ENCODE results near the gene PLA2G15. TPM values are rescaled to one million over a fixed set of nuclear protein-coding genes. Genes with fewer than 3 reads are reported as not detected.

The PLA2G15 gene
- polyA plus RNA-seq, 2 donors = 3.9 to 5.2 TPM

GRCh38 chr16:68289621-68290329 is 44.6 kb downstream of the PLA2G15 start:
- H3K27ac ChIP-seq (ENCODE audit: low read depth in 2 of 2, low read length in 1 of 2) = peak overlapping the region; percentile 52 to 53
- H3K36me3 ChIP-seq (ENCODE audit: control insufficient read depth in 2 of 2, insufficient read depth in 2 of 2, low read length in 1 of 2) = peaks cover 6 to 18% of the 10 kb centered on the region in 2 donors
- 56 to 57% methylated on average over 4 of the region's 4 CpGs for WGBS, 2 donors
- no peak overlapping the region for H3K4me3 ChIP-seq (ENCODE audit: low read depth in 1 of 2, low read length in 2 of 2)
- peaks cover 0 to 6% of the 10 kb centered on the region in 2 donors for H3K4me1 ChIP-seq (ENCODE audit: control insufficient read depth in 2 of 2, insufficient read depth in 2 of 2, low read length in 1 of 2)
- no peaks in the 10 kb centered on the region for H3K9me3 ChIP-seq (ENCODE audit: control insufficient read depth in 2 of 2, insufficient read depth in 1 of 2, low read depth in 1 of 2, low read length in 1 of 2)
- no peaks in the 10 kb centered on the region for H3K27me3 ChIP-seq (ENCODE audit: control insufficient read depth in 1 of 2, insufficient read depth in 2 of 2, low read length in 2 of 2)

GRCh38 chr16:68290450-68290849 is 45.3 kb downstream of the PLA2G15 start:
- WGBS, 2 donors = 76 to 78% methylated on average over 6 of the region's 6 CpGs
- no peaks in the 10 kb centered on the region for H3K9me3 ChIP-seq (ENCODE audit: control insufficient read depth in 2 of 2, insufficient read depth in 1 of 2, low read depth in 1 of 2, low read length in 1 of 2)
- H3K36me3 ChIP-seq (ENCODE audit: control insufficient read depth in 2 of 2, insufficient read depth in 2 of 2, low read length in 1 of 2) = peaks cover 6 to 18% of the 10 kb centered on the region in 2 donors
- peak overlapping the region in 1 of 2 donors; percentile 53 for H3K27ac ChIP-seq (ENCODE audit: low read depth in 2 of 2, low read length in 1 of 2)
- no peak overlapping the region for H3K4me3 ChIP-seq (ENCODE audit: low read depth in 1 of 2, low read length in 2 of 2)
- H3K27me3 ChIP-seq (ENCODE audit: control insufficient read depth in 1 of 2, insufficient read depth in 2 of 2, low read length in 2 of 2) = no peaks in the 10 kb centered on the region
- H3K4me1 ChIP-seq (ENCODE audit: control insufficient read depth in 2 of 2, insufficient read depth in 2 of 2, low read length in 1 of 2) = peaks cover 0 to 6% of the 10 kb centered on the region in 2 donors

GRCh38 chr16:68291227-68291626 is 46.1 kb downstream of the PLA2G15 start:
- H3K4me1 ChIP-seq (ENCODE audit: control insufficient read depth in 2 of 2, insufficient read depth in 2 of 2, low read length in 1 of 2) = peaks cover 0 to 6% of the 10 kb centered on the region in 2 donors
- WGBS, 2 donors = 80 to 84% methylated on average over 4 of the region's 4 CpGs
- H3K27ac ChIP-seq (ENCODE audit: low read depth in 2 of 2, low read length in 1 of 2) = no peak overlapping the region
- H3K4me3 ChIP-seq (ENCODE audit: low read depth in 1 of 2, low read length in 2 of 2) = no peak overlapping the region
- H3K36me3 ChIP-seq (ENCODE audit: control insufficient read depth in 2 of 2, insufficient read depth in 2 of 2, low read length in 1 of 2) = peaks cover 6 to 20% of the 10 kb centered on the region in 2 donors
- H3K9me3 ChIP-seq (ENCODE audit: control insufficient read depth in 2 of 2, insufficient read depth in 1 of 2, low read depth in 1 of 2, low read length in 1 of 2) = no peaks in the 10 kb centered on the region
- H3K27me3 ChIP-seq (ENCODE audit: control insufficient read depth in 1 of 2, insufficient read depth in 2 of 2, low read length in 2 of 2) = no peaks in the 10 kb centered on the region

- Histone ChIP-seq H3K27ac (ENCODE audit: low read depth in 2 of 2, low read length in 1 of 2) (no peak overlapping the region), H3K36me3 (ENCODE audit: control insufficient read depth in 2 of 2, insufficient read depth in 2 of 2, low read length in 1 of 2) (peaks cover 9 to 24% of the 10 kb centered on the region in 2 donors), H3K4me1 (ENCODE audit: control insufficient read depth in 2 of 2, insufficient read depth in 2 of 2, low read length in 1 of 2) (peaks cover 0 to 5% of the 10 kb centered on the region in 2 donors), H3K9me3 (ENCODE audit: control insufficient read depth in 2 of 2, insufficient read depth in 1 of 2, low read depth in 1 of 2, low read length in 1 of 2) (no peaks in the 10 kb centered on the region), H3K4me3 (ENCODE audit: low read depth in 1 of 2, low read length in 2 of 2) (no peak overlapping the region), H3K27me3 (ENCODE audit: control insufficient read depth in 1 of 2, insufficient read depth in 2 of 2, low read length in 2 of 2) (no peaks in the 10 kb centered on the region)
- WGBS, 2 donors = 93 to 95% methylated on average over 5 of the region's 5 CpGs
Measured at GRCh38 chr16:68292425-68292824, 47.3 kb downstream of the PLA2G15 start.

GRCh38 chr16:68296291-68296690 is 51.1 kb downstream of the PLA2G15 start:
- Histone ChIP-seq H3K9me3 (ENCODE audit: control insufficient read depth in 2 of 2, insufficient read depth in 1 of 2, low read depth in 1 of 2, low read length in 1 of 2) (no peaks in the 10 kb centered on the region), H3K4me3 (ENCODE audit: low read depth in 1 of 2, low read length in 2 of 2) (no peak overlapping the region), H3K36me3 (ENCODE audit: control insufficient read depth in 2 of 2, insufficient read depth in 2 of 2, low read length in 1 of 2) (peaks cover 16 to 32% of the 10 kb centered on the region in 2 donors), H3K4me1 (ENCODE audit: control insufficient read depth in 2 of 2, insufficient read depth in 2 of 2, low read length in 1 of 2) (peaks cover 0 to 6% of the 10 kb centered on the region in 2 donors), H3K27me3 (ENCODE audit: control insufficient read depth in 1 of 2, insufficient read depth in 2 of 2, low read length in 2 of 2) (no peaks in the 10 kb centered on the region), H3K27ac (ENCODE audit: low read depth in 2 of 2, low read length in 1 of 2) (no peak overlapping the region)
- 67 to 84% methylated on average over 12 of the region's 12 CpGs for WGBS, 2 donors

GRCh38 chr16:68296693-68297092 is 51.5 kb downstream of the PLA2G15 start:
- WGBS, 2 donors = 84 to 89% methylated on average over 6 of the region's 6 CpGs
- no peaks in the 10 kb centered on the region for H3K9me3 ChIP-seq (ENCODE audit: control insufficient read depth in 2 of 2, insufficient read depth in 1 of 2, low read depth in 1 of 2, low read length in 1 of 2)
- no peaks in the 10 kb centered on the region for H3K27me3 ChIP-seq (ENCODE audit: control insufficient read depth in 1 of 2, insufficient read depth in 2 of 2, low read length in 2 of 2)
- no peak overlapping the region for H3K27ac ChIP-seq (ENCODE audit: low read depth in 2 of 2, low read length in 1 of 2)
- peaks cover 0 to 6% of the 10 kb centered on the region in 2 donors for H3K4me1 ChIP-seq (ENCODE audit: control insufficient read depth in 2 of 2, insufficient read depth in 2 of 2, low read length in 1 of 2)
- peaks cover 17 to 29% of the 10 kb centered on the region in 2 donors for H3K36me3 ChIP-seq (ENCODE audit: control insufficient read depth in 2 of 2, insufficient read depth in 2 of 2, low read length in 1 of 2)
- H3K4me3 ChIP-seq (ENCODE audit: low read depth in 1 of 2, low read length in 2 of 2) = no peak overlapping the region

GRCh38 chr16:68297908-68298307 is 52.7 kb downstream of the PLA2G15 start:
- Histone ChIP-seq H3K4me1 (ENCODE audit: control insufficient read depth in 2 of 2, insufficient read depth in 2 of 2, low read length in 1 of 2) (peaks cover 0 to 6% of the 10 kb centered on the region in 2 donors), H3K4me3 (ENCODE audit: low read depth in 1 of 2, low read length in 2 of 2) (no peak overlapping the region), H3K9me3 (ENCODE audit: control insufficient read depth in 2 of 2, insufficient read depth in 1 of 2, low read depth in 1 of 2, low read length in 1 of 2) (no peaks in the 10 kb centered on the region), H3K36me3 (ENCODE audit: control insufficient read depth in 2 of 2, insufficient read depth in 2 of 2, low read length in 1 of 2) (peaks cover 24 to 41% of the 10 kb centered on the region in 2 donors), H3K27me3 (ENCODE audit: control insufficient read depth in 1 of 2, insufficient read depth in 2 of 2, low read length in 2 of 2) (no peaks in the 10 kb centered on the region), H3K27ac (ENCODE audit: low read depth in 2 of 2, low read length in 1 of 2) (no peak overlapping the region)
- 56 to 61% methylated on average over 3 of the region's 3 CpGs for WGBS, 2 donors

- no peak overlapping the region for H3K4me3 ChIP-seq (ENCODE audit: low read depth in 1 of 2, low read length in 2 of 2)
- peaks cover 24 to 42% of the 10 kb centered on the region in 2 donors for H3K36me3 ChIP-seq (ENCODE audit: control insufficient read depth in 2 of 2, insufficient read depth in 2 of 2, low read length in 1 of 2)
- peaks cover 0 to 6% of the 10 kb centered on the region in 2 donors for H3K4me1 ChIP-seq (ENCODE audit: control insufficient read depth in 2 of 2, insufficient read depth in 2 of 2, low read length in 1 of 2)
- WGBS, 2 donors = 76 to 86% methylated on average over 3 of the region's 3 CpGs
- no peaks in the 10 kb centered on the region for H3K27me3 ChIP-seq (ENCODE audit: control insufficient read depth in 1 of 2, insufficient read depth in 2 of 2, low read length in 2 of 2)
- H3K27ac ChIP-seq (ENCODE audit: low read depth in 2 of 2, low read length in 1 of 2) = peak overlapping the region in 1 of 2 donors; percentile 1
- H3K9me3 ChIP-seq (ENCODE audit: control insufficient read depth in 2 of 2, insufficient read depth in 1 of 2, low read depth in 1 of 2, low read length in 1 of 2) = no peaks in the 10 kb centered on the region
Measured at GRCh38 chr16:68298312-68298711, 53.1 kb downstream of the PLA2G15 start.

- H3K9me3 ChIP-seq (ENCODE audit: control insufficient read depth in 2 of 2, insufficient read depth in 1 of 2, low read depth in 1 of 2, low read length in 1 of 2) = no peaks in the 10 kb centered on the region
- H3K27ac ChIP-seq (ENCODE audit: low read depth in 2 of 2, low read length in 1 of 2) = peak overlapping the region; percentile 53 to 56
- H3K4me1 ChIP-seq (ENCODE audit: control insufficient read depth in 2 of 2, insufficient read depth in 2 of 2, low read length in 1 of 2) = peaks cover 0 to 6% of the 10 kb centered on the region in 2 donors
- 32 to 57% methylated on average over 5 of the region's 5 CpGs for WGBS, 2 donors
- no peaks in the 10 kb centered on the region for H3K27me3 ChIP-seq (ENCODE audit: control insufficient read depth in 1 of 2, insufficient read depth in 2 of 2, low read length in 2 of 2)
- H3K36me3 ChIP-seq (ENCODE audit: control insufficient read depth in 2 of 2, insufficient read depth in 2 of 2, low read length in 1 of 2) = peaks cover 24 to 44% of the 10 kb centered on the region in 2 donors
- no peak overlapping the region for H3K4me3 ChIP-seq (ENCODE audit: low read depth in 1 of 2, low read length in 2 of 2)
Measured at GRCh38 chr16:68298907-68299561, 53.9 kb downstream of the PLA2G15 start.

Measured in esophagus (tissue), 2 donors.